ENCODE measurements around the gene CDH4.

The CDH4 gene

GRCh38 chr20:61883857-61884393 lies 631.9 kb downstream of the CDH4 start:
- DNase-seq (ENCODE audit: low read depth): no peak

DNA sequence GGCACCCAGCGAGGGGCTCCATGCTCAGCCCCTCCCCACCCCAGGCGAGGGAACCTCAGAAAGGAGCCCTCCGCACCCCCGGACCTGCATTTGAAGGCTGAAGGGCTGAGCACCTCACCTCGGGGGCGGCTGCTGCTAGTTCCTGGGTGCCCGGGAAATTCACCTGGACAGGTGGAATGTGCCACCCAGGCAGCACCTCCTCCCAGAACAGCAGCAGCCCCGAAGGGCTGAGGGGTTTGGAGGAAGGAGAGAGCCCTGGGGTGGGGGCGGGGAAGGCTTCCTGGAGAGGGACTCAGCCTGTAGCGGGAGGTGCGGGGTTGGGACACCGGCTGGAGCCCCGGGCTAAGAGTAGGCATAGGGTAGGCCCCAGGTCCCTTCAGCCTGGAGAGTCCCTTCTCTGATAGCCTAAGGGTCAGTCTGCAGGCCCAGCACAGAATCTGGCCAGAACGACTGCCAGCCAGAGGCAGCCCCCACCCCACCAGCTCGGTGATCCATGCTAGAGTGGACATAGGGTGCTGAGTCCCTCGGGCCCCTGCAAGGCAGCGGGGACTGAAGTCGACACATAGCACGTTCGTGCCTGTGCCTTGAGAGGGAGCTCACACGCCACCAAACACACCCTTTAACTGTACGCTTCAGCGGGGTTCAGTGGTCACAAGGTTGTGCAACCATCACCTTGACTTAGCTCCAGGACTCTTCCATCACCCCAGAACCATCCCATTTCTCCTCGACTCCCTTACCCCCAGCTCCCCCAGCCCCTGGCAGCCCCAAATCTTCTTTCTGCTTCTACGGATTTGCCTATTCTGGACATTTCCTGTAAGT lies 632.7 kb downstream of the CDH4 start:
- DNase-seq (ENCODE audit: low read depth): no peak

- DNase-seq (ENCODE audit: low read depth): no peak
Observed at GRCh38 chr20:61885759-61886715, 634.0 kb downstream of the CDH4 start.

DNA sequence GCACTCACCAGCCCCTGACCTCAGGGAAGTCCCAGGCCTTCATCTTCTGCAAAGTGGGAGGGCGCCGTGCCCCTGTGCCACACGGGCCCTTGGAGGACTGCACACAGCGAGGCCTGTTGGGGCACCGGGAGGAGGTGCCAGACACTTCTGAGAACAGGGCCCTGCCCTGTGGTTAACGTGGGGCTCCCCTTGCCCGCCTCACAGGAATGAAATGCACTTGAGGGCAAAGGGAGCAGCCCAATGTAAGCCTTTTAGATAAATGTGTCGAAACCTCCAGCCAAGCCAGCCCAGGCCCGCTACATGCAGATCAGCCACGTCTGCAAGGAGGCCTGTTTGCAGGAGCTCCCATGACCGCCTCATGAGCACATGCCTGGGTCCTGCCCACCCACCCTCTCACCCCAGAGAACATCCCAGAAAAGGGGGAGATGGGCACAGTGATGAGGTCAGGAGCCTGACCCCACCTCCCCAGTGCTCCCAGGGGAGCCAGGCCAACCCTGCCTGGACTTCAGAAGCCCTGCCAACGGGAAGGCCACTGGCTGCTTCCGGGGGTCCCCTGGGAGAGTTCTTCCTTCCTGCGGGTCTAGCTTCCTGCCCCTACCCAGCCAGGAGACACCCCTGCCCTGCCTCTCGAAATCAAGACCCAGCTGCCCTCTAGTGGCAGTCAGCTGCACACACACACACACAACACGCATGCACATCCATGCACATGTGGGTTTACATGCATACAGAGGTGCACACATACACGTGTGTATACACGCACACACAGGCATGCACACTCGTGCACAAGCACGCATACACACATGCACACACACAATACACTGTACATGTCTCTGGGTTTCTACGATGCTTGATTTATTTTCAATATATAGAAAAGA lies 634.9 kb downstream of the CDH4 start:
- no peak for DNase-seq (ENCODE audit: low read depth)

DNA sequence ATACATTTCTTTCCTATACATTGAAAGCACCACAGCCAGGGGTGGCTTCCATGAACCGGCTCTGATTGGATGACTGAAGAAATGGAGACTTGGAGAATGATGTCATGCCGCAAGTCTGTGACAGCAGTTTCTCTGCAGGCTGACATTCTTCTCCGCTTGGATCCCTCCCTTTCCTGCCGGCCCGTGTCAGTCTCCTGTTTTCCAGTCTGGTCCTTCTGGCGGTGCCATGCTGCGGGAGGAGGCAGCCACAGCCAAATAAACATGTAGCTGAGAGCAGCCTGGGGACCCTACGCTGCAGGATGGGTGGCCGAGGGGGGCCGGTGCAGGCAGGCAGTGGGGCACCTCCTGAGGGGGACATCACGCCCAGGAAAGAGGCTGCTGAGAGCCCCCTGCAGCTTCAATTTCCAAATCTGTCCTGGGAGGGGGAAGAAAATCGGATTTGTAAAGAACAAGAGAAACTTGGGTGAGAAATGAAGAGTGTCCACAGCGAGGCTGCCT lies 635.6 kb downstream of the CDH4 start:
- no peak for DNase-seq (ENCODE audit: low read depth)

GRCh38 chr20:61888101-61888865 lies 636.2 kb downstream of the CDH4 start:
- DNase-seq (ENCODE audit: low read depth): no peak

- DNase-seq (ENCODE audit: low read depth): no peak
Observed at GRCh38 chr20:61889659-61890058, 637.6 kb downstream of the CDH4 start.

GRCh38 chr20:61890210-61890609 lies 638.1 kb downstream of the CDH4 start:
- no peak for DNase-seq (ENCODE audit: low read depth)

- no peak for DNase-seq (ENCODE audit: low read depth)
Observed at GRCh38 chr20:61891476-61891875, 639.4 kb downstream of the CDH4 start.

DNA sequence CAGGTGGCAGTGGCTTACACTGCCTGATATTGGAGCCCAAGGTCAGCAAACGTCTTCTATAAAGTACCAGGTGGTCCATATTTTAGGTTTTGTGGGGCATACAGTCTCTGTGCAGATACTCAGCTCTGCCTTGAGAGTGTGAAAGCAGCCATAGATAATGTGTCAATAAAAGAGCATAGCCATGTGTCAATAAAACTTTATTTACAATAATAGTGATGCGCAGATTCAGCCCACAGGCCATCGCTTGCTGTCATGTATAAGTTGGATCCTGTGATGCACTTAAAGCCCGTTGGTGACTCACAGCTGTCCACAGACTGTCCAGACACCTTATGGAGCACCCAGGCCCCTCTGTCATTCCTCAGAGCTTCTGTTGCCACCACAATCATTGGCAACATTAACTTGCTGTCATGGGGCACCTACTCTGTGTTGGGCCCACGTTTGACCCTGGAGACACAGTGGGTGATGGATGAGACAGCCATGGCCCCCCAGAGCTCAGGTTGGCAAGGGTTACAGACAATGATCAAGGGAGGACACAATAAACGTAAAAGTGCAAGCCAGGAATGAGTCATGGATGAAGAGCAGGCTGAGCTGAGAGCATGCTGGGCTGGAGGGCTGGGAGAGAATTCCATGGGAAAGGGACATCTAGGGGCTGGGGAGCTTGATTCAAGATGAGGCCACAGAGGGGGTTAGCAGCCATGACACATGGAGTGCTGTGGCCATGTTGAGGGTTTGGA lies 640.0 kb downstream of the CDH4 start:
- DNase-seq (ENCODE audit: low read depth): no peak

- DNase-seq (ENCODE audit: low read depth): no peak
Observed at GRCh38 chr20:61895016-61895415, 643.0 kb downstream of the CDH4 start.

DNA sequence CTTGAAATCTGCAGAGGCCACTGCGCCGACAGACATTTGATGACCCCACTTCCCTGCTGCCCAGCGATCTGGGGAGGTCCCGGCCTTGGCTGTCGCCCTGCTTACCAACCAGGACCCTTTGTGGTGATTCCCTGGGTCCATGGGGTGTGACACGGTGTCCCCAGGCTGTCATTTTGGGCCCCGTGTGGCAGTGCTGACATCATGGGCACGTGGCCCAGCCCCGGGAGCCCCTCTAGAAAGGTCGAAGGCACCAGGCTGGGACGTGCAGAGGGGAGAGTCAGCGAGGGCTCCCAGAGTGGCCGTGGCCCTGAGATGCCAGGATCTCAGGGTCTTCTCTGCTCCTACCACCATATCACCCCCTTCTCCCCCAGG lies 643.6 kb downstream of the CDH4 start:
- no peak for DNase-seq (ENCODE audit: low read depth)

GRCh38 chr20:61896058-61896961 lies 644.2 kb downstream of the CDH4 start:
- DNase-seq (ENCODE audit: low read depth): no peak

DNA sequence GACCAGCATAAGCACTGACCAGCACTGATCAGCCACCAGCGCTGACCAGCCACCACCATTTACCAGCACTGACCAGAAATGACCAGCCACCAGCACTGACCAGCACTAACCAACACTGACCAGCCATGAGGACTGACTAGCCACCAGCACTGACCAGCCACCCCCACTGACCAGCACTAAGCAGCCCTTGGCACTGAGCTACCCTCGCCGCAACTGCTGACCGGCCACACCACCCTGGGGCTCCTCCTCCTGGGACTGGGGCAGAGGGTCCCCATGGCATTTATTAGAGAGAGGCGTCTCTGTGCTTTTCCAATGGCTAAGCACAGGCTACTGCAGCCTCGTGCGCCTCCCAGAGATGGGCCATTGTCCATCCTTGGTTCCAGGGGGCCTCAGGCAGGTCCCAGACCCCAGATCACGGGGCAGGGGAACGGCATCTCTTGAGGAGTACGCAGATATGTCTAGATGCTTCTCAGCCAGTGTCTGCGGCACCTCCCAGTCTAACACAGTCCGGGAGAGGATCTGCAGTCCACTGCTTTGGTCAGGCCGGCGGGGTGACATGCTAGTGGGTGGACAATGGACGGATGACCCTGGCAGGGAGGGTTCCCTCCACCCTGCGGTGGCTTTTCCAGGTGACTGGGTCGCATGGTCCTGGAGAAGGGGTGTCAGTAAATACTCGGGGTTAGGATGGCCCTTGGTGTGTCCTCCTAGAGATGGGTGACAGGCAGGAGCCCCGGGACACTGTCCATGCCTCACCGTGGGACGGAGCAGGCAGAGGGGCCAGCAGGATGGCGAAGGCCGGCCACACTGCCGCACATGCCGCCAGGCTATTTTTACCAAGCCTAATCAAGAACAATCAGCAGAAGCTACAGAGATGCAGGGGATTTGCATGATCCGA lies 645.6 kb downstream of the CDH4 start:
- no peak for DNase-seq (ENCODE audit: low read depth)

- no peak for DNase-seq (ENCODE audit: low read depth)
Observed at GRCh38 chr20:61898405-61898804, 646.3 kb downstream of the CDH4 start.

DNA sequence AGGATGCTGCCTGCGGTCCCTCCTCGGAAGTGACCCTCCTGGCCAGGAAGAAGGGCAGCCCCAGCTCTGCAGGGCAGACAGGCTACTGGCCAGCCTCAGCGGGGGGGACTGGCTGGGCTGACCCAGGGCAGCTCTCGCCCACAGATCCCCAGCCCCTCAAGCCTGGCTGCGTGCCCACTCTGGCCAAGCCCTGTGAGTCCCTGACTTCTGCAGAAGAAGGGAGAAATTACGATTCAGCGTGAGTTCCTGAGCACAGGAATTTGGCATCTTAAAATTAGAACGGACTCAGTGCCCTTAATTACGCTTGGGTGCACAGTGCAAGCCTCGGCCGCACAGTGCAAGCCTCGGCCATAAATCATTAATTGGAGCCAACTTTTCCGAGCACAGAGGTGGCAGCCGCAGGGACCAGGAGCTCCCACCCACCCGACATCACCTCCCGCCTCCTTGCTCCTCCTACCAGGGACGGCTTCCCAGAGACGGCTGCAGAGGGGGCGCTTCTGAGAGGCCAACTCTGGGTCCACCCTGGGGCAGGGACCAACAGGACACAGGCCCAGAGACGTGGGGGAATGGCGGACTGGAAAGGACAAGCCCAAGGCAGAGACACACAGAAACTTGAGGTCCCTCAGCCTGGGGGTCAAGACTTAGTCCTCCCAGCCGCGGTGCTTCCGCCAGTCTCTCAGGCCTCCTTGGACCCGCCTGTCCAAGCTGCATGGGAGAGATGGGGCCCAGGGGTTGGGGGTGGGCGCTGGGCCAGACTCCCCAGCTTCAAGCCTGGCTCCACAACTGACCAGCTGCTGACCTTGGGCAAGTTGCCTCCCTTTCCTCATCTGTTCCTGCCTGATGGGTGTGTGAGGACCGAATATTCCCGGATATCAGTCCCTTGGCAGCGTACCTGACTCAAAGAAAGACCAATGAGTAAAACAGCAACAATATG lies 648.2 kb downstream of the CDH4 start:
- no peak for DNase-seq (ENCODE audit: low read depth)

DNA sequence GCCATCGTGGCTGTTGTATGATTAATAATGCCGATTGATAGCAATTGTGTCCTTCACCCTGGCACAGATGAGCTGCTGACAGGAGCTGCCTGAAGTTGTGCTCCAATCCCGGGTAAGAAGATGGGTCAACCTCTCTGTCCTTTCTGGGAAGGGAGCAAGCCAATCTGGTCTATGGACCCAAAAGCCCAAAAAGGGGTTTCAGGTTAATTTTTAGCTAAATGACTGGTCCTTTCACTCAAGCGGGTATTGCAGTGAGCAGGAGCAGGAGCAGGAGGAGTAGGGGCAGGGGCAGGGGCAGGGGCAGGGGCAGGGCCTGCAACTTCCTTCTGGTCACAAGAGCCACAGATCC lies 648.9 kb downstream of the CDH4 start:
- no peak for DNase-seq (ENCODE audit: low read depth)
